ENCODE measurements around the gene SPACA5B. TPM values are rescaled to one million over a fixed set of nuclear protein-coding genes. Genes with fewer than 3 reads are reported as not detected.
A peak's percentile ranks its signal among the peaks of the same experiment; 100 is the strongest.
"Not testable (repeated sequence)": the region's sequence is repeated elsewhere in the genome, so short reads cannot be mapped to it uniquely, and the experiment has no call there.

Gene SPACA5B
- total RNA-seq = not detected
- not detected for polyA plus RNA-seq
- long read RNA-seq, donor 1 = 0 reads
- long read RNA-seq, donor 2 = 0 reads
- long read RNA-seq, donor 3 = 0 reads

DNA sequence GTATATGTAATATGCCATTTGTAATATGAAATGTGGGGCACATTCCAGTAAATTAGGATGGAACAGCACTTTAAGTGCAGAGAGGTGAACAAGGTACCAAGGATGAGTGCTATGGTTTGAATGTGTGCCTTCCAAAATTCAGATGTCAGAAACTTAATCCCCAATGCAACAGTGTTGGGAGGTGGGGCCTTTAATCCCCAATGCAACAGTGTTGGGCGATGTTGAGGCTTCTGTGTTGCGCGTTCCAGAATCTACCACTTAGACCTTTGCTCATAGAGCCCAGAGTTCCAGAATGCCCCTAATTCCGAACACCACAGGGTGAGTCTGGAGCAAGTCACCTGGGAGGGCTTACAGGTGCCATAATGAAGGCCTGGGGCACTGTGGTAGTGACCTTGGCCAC is at the start of gene SPACA5B:
Gene SPACA5B (plus strand): TSS at position 301 of the 400 bp plus-strand sequence. CDS start 62 bp downstream, at position 363.
- H3K27me3 ChIP-seq; ATAC-seq; H3K27ac ChIP-seq; H3K4me3 ChIP-seq; H3K9me3 ChIP-seq; intact Hi-C loops (cut with DNase I); H3K36me3 ChIP-seq; H3K4me1 ChIP-seq; DNase-seq: not testable (repeated sequence)
- WGBS, 2 donors = no CpG with 5 or more reads among the region's 4 CpGs

DNA sequence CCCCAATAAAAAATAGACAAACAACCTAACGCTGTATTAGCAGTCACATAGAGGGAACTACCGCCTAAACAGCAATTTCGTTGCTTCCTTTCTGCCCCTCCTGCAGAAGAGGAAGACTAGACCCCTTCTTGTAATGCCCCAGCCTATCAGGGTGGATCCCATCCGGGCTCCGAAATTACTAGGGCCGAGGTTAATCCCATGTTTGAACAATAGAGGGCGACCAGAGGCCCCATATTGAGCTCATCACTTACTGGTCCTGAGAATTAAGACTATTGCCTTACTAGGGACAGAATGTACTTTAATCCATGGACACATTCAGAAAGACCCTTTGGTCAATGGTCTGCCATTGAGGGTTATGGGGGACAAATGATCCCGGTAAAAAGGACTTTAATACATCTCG is 47.2 kb upstream of the SPACA5B start:
- H3K27me3 ChIP-seq = peaks cover 0 to 5% (median 0%) of the 10 kb centered on the region in 7 donors
- H3K4me1 ChIP-seq = no peaks in the 10 kb centered on the region
- ATAC-seq (peak in 6 of 8 donors; percentile 55 to 75 (median 71)), DNase-seq (peak in 1 of 2 donors; percentile 25)
- intact Hi-C loops (cut with DNase I) = loop anchor here in 5 of 10 donors (5.0 to 10.0 kb wide), 2 partner anchors 409 to 412 kb away; no protein-coding TSS in a partner anchor
- H3K36me3 ChIP-seq = no peaks in the 10 kb centered on the region
- no peak overlapping the region for H3K4me3 ChIP-seq
- TF ChIP-seq, protein P1, sequence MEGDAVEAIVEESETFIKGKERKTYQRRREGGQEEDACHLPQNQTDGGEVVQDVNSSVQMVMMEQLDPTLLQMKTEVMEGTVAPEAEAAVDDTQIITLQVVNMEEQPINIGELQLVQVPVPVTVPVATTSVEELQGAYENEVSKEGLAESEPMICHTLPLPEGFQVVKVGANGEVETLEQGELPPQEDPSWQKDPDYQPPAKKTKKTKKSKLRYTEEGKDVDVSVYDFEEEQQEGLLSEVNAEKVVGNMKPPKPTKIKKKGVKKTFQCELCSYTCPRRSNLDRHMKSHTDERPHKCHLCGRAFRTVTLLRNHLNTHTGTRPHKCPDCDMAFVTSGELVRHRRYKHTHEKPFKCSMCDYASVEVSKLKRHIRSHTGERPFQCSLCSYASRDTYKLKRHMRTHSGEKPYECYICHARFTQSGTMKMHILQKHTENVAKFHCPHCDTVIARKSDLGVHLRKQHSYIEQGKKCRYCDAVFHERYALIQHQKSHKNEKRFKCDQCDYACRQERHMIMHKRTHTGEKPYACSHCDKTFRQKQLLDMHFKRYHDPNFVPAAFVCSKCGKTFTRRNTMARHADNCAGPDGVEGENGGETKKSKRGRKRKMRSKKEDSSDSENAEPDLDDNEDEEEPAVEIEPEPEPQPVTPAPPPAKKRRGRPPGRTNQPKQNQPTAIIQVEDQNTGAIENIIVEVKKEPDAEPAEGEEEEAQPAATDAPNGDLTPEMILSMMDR (IDR thresholded peaks at IDR 0.05) = peak; percentile 36 to 68 (median 59)
- no peak overlapping the region for H3K27ac ChIP-seq
- WGBS, 2 donors = 10 to 12% methylated on average over 9 of the region's 9 CpGs
- no peaks in the 10 kb centered on the region for H3K9me3 ChIP-seq

DNA sequence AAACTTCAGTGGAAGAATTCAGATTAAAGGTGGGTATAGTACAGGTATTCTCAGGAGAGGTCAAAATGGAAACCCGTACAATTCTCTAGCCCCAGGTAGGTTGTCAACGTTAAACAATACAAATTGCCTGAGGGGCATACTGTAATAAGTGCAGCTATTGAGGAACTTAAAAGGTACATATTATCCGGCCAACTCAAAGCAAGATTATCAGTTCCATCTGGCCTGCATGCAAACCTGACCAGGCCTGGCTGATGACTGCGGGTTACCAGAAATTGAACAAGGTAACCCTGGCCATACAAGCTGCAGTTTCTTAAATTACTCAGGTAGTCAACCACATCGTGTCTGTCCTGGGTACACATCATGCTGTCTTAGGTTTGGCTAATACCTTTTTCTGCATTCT is 46.7 kb upstream of the SPACA5B start:
- DNase-seq (no peak), ATAC-seq (no peak)
- no peak overlapping the region for H3K4me3 ChIP-seq
- H3K27me3 ChIP-seq = peaks cover 0 to 5% (median 0%) of the 10 kb centered on the region in 7 donors
- no peaks in the 10 kb centered on the region for H3K9me3 ChIP-seq
- H3K36me3 ChIP-seq = no peaks in the 10 kb centered on the region
- 87 to 90% methylated on average over 5 of the region's 5 CpGs for WGBS, 2 donors
- H3K27ac ChIP-seq = no peak overlapping the region
- TF ChIP-seq, protein P1 (IDR thresholded peaks at IDR 0.05) = no peak
- intact Hi-C loops (cut with DNase I) = loop anchor here in 5 of 10 donors (5.0 to 10.0 kb wide), 2 partner anchors 409 to 411 kb away; no protein-coding TSS in a partner anchor
- no peaks in the 10 kb centered on the region for H3K4me1 ChIP-seq

DNA sequence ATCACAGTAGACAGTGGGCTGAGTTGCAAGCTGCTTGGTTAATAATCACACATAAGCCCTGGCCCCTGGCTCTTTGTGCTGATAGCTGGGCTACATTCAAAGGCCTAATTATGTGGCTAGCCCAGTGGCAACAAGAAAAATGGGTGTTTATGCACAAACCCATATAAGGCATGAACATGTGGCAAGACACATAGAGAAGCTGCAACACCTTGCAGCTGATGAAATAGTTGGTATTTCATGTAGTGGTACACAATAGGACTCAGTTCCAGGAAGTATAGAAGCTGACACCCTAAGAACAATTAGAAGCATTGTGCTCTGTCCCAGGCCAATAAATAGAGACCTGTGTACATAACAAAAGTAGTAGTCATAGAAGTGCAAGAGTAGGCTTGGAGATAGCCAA is 44.3 kb upstream of the SPACA5B start:
- no peak for DNase-seq
- Histone ChIP-seq H3K9me3 (no peaks in the 10 kb centered on the region), H3K4me3 (no peak overlapping the region), H3K36me3 (no peaks in the 10 kb centered on the region), H3K27me3 (no peaks in the 10 kb centered on the region), H3K4me1 (no peaks in the 10 kb centered on the region), H3K27ac (no peak overlapping the region)
- ATAC-seq = peak in 1 of 8 donors; percentile 22
- TF ChIP-seq, protein P1 (IDR thresholded peaks at IDR 0.05) = no peak
- intact Hi-C loops (cut with DNase I) = loop anchor here in 4 of 10 donors (10.0 kb wide), 1 partner anchor 409 kb away; no protein-coding TSS in a partner anchor

DNA sequence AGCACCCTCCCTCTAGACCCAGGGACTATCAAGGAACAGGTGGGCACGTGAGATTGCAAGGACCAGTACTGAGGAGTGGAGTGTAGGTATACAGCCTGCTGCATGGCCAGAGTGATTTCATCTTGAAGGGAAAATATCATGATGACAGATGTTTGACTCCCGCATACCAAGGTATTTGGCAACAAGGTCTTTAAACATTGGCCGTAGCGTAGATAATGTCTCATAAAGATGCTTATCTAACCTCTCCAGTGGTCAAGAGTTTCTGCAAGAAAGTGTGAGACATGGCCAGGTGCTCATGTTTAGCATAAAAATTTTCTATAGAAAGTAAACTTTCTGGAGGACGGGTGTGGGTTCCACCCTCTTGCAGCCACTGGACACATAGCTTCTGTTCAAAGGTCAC is 40.3 kb upstream of the SPACA5B start:
- H3K4me3 ChIP-seq = no peak overlapping the region
- H3K27ac ChIP-seq = no peak overlapping the region
- no peaks in the 10 kb centered on the region for H3K9me3 ChIP-seq
- H3K36me3 ChIP-seq = no peaks in the 10 kb centered on the region
- ATAC-seq (no peak), DNase-seq (no peak)
- intact Hi-C loops (cut with DNase I) = no loop called here
- TF ChIP-seq, protein P1 (IDR thresholded peaks at IDR 0.05) = no peak
- H3K27me3 ChIP-seq = no peaks in the 10 kb centered on the region
- WGBS, 2 donors = 84 to 88% methylated on average over 5 of the region's 5 CpGs
- H3K4me1 ChIP-seq = no peaks in the 10 kb centered on the region

DNA sequence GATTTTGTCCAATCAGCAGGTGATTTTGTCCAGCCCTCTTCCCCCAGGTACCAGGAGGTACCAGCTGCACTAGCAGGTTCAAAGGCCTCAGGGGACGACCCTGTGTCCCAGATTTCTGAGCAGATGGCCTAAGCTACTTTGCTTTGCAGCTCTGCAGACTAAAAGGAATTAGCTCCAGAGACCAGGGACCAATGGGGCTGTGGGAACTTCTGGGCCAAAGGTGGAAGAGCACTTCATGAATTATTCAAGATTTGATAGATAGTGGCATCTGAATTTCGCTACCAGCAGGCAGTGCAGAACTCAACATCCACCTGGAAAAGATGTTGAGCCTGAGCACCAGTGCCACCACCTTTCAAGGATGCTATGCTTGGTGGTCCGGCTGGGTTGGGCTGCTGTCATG is 37.9 kb upstream of the SPACA5B start:
- intact Hi-C loops (cut with DNase I) = not testable (repeated sequence)

More for the DNA sequence above, 37.9 kb upstream of the SPACA5B start:
- not testable (repeated sequence) for H3K36me3 ChIP-seq, H3K4me3 ChIP-seq, H3K27ac ChIP-seq, ATAC-seq, H3K27me3 ChIP-seq, DNase-seq, H3K4me1 ChIP-seq, H3K9me3 ChIP-seq
- WGBS, 2 donors = 81 to 90% methylated on average over 3 of the region's 3 CpGs
